ENCODE results near the gene BAG3. TPM values are rescaled to one million over a fixed set of nuclear protein-coding genes. Genes with fewer than 3 reads are reported as not detected.

BAG3 gene
- total and polyA plus RNA-seq, 2 of the 8 experiments (the other 6 are each of a cell fraction or from before 2014, with no cell fraction given): 3.5 to 13.3 TPM

DNA sequence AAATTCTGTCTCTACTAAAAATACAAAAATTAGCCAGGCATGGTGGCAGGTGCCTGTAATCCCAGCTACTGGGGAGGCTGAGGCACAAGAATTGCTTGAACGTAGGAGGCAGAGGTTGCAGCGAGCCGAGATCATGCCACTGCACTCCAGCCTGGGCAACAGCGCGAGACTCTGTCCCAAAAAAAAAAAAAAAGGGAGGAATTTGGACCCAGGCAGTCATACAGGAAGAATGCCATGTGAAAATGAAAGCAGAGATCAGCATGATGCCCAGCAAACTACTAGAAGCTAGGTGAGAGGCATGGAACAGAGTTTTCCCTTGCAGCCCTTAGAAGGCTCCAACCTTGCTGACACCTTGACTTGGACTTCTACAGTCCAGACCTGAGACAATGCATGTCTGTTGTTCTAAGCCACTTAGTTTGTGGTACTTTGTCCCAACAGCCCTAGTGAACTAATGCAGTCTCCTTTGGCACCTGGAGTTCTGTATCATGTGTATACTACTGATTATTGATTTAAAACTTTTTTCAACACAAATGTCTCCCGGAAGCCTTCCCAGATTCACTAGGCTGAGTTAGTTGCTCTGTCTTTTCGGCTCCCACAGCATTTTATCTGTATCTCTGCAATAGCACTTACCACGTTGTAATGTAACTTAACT is 10.2 kb upstream of the BAG3 start (continued):
- TF ChIP-seq RNF2 (IDR thresholded peaks at IDR 0.05; ENCODE audit: borderline replicate concordance, low read depth, low read length, missing control alignments, poor library complexity, severe bottlenecking): no peak
- TF ChIP-seq CHD7 (IDR thresholded peaks at IDR 0.05; ENCODE audit: insufficient replicate concordance, low read length): no peak
- TF ChIP-seq E2F6 (IDR thresholded peaks at IDR 0.05): no peak
- TF ChIP-seq SP1 (IDR thresholded peaks at IDR 0.05; ENCODE audit: low read depth, low read length): no peak
- TF ChIP-seq POLR2A (IDR thresholded peaks at IDR 0.05; ENCODE audit: control extremely low read depth in 1 of 2, low read depth in 2 of 2, low read length in 2 of 2): no peak

Data from H1 (cell line).